Activated effector memory CD4-positive, alpha-beta T cell treated with anti-CD3 and anti-CD28 coated beads, Interleukin-2, amount 50 U/mL, for 16 hours (primary cell): ENCODE measurements around the gene NARF.
A peak's percentile ranks its signal among the peaks of the same experiment; 100 is the strongest.
"Not testable (repeated sequence)": the region's sequence is repeated elsewhere in the genome, so short reads cannot be mapped to it uniquely, and the experiment has no call there.

Source experiments
- DNase-seq: peaks from one replicate; pipeline ENCODE4 v3.0.0-alpha.2; 2020

The NARF gene

DNA sequence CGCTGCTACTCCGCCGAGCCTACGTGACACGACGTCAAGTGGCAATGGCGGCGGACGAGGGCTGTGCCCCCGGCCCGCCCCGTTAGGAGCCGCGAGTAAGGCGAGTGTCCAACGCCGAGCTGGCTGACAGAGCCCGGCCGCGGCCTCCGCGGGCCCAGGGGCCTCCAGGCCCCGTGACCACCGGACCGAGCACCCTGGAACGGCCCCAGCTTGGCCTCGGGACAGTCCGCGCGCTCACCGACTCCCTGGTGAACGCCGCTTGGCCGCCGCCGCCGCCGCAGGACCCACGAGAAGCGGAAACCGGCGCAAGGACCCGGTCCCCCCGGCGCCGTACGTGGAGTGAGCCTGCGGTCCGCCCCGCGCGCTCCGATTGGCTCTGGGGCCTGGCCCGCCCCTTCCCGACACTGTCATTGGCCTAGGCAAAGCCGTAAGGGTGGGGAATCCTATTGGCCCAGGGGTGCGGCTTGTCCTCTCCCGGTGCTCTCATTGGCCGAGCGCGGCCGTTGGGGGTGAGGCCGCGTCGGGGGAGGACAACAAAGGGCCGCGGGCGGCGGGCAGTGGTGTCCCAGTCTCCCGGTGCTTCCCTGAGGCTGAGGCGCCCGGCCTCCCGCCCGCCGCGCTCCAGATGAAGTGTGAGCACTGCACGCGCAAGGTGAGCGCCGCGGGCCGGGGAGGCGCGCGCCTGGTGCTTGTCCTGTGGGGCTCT, at the start of gene NARF:
NARF (plus strand) TSS at position 563 of the 706 bp plus-strand sequence; CDS start at position 626, 63 bp downstream.
- peak; percentile 99 for DNase-seq

DNA sequence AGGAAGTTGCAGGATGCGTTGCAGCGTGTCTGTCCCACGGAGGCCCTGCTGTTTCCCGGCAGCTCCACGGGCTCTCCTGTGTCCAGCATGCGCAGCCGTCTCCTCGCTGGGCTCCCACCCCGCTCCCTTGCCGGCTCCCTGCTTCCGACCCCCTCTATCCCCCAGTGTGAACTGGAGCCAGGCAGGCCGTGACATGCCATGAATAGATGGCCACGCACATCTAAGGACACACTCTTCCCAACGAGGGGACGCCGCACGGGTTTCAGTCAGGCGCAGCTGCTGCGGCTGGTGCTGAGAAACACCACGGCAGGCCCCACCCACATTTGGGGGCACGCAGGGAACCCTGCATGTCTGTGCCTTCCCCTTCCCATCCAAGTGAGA, 49.6 kb upstream of the NARF start:
- DNase-seq, result no peak

DNA sequence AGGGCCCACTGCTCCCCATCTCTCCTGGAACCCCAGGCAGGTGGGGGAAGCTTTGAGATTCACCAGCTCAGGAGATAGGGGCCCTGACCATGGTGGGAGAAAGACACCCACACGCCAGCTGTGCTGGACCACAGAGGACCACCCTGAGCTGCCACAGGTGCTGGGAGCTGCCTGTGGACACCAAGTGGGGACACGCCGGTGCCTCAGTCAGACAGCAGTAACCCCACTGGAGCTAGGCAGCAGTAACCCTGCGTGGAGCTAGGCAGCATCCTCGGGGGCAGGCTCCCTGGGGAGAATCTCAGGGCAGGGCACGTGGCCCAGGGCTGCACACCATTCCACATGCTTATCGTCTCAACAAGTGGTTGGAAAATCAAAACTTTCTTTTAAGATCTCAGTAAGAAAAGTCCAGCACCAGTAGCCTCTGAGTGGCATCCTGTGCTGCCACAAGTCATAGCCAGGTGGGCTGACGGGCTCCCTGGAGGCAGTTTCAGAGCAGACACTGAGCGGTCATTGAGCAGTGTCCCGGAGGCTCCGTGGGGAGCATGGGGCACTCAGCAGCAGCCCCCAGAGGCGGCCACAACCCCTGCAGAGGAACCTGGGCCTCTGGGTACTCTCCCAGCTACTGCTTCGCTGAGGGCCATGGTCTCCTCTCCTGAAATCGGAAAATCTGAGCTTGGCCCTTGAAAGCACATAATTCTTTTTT, 48.4 kb upstream of the NARF start:
- no peak for DNase-seq

DNA sequence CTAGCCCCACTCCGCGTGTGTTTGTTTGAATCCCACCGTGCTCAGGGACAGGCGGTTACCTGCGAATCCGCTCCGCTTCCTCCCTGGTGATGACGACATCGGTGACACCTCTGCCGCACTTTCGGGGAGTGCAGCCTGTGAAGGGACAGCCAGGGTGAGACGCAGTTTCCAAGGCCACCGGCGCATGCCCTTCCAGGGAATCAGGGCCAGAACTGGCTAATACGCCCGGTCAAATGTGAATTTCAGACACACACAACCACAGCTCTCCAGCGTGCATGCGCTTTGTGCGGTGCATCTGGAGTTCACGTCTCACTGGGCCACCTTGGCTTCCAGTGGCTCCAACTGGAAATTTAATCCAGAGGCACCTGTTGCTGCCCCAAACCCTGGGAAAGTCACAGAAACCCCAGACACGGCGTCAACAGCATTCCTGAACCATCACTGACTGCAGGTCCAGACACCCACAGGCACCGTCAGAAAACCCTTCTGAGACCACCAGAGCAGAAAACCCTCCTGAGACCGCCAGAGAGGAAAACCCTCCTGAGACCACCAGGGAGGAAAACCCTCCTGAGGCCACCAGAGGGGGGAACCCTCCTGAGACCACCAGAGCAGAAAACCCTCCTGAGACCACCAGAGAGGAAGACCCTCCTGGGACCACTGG, 47.0 kb upstream of the NARF start:
- DNase-seq, result no peak

DNA sequence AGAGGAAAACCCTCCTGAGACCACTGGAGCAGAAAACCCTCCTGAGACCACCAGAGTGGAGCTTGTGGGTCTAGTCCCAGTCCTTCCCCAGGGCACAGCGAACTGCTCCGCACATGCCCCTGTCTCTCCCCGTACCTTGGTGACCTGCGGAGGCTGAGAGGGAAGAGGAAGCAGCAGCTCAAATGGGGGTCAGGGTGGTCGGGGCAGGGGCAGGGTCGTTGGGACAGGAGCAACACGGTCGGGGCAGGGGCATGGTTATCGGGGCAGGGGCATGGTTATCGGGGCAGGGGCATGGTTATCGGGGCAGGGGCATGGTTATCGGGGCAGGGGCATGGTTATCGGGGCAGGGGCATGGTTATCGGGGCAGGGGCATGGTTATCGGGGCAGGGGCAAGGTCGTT, 46.5 kb upstream of the NARF start:
- DNase-seq, result not testable (repeated sequence)

DNA sequence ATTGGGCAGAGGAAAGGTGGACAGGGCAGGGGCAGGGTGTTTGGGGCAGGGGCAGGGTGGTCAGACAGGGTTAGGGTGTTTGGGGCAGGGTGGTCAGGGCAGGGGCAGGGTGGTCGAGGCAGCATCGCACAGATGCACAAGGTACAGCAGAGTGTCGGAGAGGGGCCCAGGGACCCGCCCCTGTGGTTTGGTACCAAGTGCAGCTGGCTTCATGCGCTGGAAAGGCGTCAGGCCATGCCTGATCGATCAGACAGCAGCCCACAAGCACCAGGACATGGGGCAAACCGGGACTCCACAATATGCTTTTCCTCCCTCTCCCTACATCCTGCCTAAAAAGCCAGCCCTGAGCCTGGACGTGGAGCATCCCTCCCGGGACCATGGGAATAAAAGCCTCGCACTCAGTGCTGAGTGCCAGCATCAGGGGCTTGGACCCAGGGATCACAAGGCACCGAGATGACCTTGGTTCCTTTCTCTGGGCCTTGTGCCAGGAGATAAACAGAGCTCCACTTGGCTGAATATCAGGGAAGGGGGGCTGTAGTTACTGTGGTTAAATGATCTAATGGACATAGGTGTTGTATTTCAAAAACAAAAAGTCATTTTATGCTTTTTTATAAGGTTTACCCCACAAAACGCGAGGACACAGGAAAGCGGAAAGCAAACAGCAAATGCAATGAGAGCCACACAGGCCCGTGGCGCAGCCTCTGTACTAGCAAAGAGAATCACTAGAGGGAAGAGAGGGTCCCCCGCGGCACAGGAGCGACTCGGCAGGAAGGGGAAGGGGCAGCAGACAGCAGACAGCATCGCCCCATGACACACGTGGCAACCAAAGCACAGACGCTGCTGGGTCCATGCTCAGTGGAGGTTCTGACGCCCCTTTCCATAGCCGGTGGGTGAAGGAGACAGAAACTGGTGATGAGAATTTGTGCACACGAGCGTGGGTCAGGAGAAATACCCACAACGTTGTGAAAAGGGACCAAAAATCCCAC, 45.7 kb upstream of the NARF start:
- DNase-seq, result no peak

DNA sequence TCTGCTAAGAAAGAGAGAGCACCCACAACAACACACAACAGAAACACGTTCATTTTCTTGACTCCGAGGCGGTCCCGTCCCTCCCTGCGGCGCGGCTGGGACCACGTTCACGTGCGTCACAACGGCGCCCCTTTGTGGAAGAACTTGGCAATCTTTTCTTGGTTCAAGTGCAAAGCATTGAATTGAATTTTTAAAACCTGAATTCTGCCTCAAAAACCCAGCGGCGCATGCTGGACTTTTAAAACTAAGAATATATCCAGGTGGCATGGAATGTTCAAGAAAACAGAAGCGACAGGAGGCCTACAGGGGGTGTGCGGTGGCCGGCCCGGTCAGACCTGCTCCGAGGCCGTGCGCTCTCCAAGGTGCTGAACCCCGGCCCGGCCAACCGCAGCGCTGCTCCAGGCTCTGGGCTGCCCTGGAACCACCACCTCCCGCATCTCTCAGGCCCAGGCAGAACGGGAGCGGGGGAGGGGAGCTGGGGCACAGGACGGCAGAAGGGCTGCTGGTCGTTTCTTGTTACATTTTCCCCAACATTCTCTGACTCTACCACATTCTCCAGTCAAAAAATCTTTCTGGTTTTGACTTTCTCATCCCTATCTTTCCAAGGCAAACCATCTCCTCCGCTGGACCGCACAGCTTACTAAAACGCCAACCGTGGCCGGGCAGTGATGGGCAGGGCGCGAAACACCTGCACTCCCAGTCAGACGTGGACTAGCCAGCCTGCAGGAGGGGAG, 43.8 kb upstream of the NARF start:
- peak; percentile 88 for DNase-seq

DNA sequence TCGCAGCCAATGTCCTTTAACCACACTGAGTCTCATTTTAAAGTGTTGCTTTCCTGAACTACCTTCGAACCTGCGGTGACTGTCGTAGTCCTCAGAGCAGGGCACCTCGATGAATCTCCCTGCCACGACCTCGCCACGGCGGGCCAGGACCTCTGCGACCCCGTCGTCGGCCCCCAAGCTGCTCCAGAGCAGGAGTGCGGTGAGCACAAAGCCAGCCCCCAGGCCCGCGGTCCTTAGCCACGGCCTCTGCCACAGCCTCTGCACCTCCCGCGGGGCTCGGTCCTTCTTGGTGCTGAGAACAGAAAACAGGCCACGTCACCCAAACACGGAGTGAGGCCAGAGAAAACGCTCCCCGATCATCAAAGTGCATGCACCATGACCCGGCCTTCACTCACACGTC, 43.2 kb upstream of the NARF start:
- no peak for DNase-seq

DNA sequence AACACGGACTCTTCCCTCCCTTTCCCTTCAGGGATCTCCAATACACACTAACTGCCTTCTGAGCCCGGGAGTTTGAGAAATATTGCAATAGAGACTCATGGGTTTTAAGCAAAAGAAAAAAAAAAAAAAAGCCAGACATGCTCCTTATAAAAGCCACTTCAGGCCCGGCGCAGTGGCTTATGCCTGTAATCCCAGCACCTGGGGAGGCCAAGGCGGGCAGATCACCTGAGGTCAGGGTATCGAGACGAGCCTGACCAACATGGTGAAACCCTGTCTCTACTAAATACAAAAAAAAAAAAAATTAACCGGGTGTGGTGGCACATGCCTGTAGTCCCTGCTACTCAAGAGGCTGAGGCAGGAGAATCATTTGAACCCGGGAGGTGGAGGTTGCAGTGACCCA, 42.8 kb upstream of the NARF start:
- no peak for DNase-seq

DNA sequence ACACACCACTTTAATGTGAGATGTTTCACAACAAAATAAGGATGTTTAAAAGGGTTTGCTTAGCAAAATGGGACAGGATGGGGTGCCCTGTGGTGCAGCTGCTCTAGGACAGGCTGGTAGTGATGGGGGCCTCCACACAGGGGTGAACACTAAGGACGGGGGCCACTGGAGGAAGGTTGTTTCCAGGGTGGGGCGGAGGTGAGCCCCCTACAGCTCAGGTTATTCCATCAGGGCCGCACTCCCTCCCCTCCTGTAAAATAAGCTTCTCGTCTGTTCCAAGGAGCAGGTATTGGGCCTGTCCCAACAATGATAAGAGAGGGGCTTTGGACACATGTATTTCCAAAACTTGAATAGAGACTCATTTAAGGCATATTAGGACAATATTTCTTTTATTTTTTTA, 42.3 kb upstream of the NARF start:
- DNase-seq, result no peak

DNA sequence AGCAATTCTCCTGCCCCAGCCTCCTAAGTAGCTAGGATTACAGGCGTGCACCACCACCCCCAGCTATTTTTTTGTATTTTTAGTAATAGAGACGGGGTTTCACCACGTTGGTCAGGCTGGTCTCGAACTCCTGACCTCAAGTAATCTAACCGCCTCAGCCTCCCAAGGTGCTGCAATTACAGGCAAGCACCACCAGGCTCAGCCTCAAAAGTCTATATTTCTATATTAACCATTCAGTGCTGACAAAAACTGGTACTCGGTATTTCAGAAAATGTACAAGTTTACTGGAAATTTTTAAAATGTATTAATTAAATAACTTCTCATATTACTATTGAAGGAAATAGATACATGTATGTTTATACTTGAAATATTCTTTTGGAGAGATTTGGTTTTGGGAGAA, 41.8 kb upstream of the NARF start:
- no peak for DNase-seq

DNA sequence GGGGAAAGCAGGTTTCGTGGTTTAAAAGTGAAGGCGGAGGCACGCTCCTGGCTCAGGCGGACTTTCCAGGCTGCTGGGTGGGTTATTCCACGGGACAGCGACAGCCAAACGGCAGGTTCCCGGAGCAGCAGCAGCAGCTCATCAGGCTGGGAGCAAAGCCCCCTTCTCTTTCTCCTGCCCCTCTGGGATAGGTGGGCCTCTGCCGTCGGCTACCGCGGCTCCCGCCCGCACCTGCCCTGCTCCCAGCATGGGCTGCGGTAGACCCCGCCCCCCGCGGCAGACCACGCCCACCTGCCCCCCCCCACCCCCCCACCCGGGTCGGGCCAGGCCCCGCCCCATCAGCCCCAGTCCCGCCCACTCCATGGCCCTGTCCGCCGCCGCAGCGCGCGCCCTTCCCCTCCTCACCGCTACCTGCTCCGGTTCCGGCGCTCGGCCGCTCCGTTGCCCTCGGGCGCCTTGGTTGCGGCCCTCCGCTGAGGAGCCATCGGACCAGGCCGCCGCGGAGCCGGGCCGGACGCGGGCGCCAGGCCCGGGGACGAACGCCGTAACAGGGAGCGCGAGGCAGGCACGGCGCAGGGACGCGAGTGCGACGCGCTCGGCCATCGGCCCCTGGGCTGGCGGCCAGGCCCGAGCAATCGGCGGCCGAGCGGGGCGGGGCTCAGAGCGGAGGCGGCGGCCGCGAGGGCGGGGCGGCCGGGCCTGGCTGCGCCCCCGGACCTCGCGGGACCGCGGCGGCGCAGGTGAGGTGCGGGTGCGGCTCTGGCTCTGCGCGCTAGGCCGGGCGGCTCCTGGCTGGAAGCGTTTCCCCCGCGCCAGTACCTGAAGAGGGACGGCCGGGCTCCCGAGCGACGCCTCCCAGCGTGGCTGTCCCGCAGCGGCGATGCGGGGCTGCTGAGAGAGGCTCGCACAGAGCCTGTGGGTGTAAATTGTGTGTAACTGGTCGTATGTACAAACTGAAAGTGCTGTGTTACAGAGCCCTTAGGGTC, 40.2 kb upstream of the NARF start, which contains the start of the genes HEXD and OGFOD3:
HEXD (plus strand) TSS at position 347 of the 986 bp plus-strand sequence. CDS start 1,453 bp downstream, outside the sequence.
OGFOD3 (minus strand) TSS at position 586 of the 986 bp plus-strand sequence; CDS start at position 485, 101 bp downstream.
- DNase-seq, result peak; percentile 95

DNA sequence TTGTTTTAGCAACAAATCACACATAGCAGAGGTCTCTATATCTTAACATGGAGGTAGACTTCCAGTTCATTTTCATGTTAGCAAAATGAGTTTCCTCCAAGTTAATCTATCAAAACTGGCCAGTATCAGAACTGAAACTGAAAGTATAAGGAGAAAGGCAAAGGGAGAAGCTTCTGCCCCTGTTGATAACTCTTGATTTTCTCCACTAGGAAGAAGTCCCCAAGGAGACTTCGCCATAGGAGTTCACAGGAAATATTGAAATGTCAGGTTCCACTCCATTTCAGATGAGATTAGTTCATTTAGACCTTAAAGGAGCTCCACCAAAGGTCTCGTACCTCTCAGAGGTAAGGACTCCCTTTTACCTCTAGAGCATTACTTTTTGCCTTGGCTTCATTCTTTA, 39.0 kb upstream of the NARF start:
- no peak for DNase-seq

DNA sequence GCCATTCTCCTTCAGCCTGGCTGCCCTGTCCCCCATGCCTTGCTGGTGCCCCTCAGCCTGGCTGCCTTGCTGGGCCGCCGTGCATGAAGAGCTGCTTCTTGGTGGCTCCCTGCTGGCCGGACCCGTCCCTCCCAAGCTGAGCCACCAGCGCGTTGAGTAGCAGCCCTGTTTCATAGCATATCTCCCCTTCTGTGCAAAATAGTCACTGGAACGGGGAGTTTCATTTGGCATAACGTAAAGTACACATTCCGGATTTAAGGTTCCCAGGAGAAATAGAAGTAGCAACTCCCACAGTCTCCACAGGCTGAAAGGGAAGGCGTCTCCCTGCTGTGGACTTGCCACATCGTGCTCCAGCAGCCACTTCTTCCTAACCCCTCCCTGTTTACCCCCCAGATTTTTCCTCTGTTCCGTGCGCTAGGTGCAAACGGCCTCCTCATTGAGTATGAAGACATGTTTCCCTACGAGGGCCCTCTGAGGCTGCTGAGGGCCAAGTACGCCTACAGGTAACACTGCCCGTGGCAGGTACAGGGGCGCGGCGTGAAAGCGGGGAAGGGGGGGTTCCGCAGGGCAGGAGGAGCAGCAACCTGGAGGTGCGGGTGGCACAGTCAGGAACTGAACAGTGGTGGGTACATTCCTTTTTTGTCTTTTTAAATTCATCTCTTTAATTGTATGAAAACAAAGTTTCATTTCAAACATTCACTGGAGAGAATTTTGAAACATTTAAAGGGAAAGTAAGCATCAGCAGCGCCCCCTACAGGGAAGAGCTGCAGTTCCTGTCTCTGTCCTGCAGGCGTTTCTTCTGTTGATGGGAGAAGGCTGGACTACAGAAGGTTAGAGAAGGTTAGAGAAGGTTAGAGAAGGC, 34.3 kb upstream of the NARF start:
- DNase-seq, result peak; percentile 84

DNA sequence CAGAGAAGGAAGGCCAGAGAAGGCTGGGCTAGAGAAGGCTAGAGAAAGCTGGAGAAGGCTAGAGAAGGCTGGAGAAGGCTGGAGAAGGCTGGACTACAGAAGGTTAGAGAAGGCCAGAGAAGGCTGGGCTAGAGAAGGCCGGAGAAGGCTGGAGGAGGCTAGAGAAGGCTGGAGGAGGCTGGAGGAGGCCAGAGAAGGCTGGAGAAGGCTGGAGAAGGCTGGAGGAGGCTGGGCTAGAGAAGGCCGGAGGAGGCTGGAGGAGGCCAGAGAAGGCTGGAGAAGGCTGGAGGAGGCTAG, 33.7 kb upstream of the NARF start:
- DNase-seq, result no peak

DNA sequence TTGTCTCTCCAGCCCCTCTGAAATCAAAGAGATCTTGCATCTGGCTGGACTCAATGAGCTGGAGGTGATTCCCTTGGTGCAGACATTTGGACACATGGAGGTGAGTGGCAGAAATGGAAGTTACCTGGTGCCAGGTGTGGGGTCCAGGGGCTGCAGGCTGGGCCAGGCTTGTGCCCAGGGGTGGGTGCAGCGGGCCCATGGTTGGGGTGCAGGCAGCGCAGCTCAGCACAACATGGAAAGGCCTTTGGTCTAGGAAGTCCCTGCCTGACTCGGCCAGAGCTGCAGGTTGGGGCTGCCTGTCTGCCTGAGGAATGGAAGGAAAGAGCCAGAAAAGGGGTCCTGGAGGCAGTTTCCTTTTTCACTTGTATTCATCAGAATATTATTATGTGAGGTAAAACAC, 30.0 kb upstream of the NARF start:
- no peak for DNase-seq

DNA sequence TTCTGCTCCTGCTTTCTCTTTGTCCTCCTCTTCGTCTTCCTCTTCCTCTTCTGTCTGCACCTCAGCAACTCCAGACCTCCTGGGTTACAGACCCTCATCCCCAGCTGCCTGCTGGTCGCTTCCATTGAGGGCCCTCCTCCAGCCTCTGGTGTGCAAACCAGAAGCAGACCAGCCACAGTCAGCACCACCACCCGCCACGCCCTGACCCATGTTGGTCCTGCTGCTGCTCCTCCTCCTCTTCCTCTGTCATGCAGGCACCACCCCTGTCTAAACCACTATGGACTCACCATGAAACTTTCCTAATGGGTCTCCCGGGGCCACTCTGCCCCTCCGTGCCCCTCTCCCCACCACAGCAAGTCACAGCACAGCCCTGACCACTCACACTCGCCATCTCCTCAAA, 28.7 kb upstream of the NARF start:
- no peak for DNase-seq

DNA sequence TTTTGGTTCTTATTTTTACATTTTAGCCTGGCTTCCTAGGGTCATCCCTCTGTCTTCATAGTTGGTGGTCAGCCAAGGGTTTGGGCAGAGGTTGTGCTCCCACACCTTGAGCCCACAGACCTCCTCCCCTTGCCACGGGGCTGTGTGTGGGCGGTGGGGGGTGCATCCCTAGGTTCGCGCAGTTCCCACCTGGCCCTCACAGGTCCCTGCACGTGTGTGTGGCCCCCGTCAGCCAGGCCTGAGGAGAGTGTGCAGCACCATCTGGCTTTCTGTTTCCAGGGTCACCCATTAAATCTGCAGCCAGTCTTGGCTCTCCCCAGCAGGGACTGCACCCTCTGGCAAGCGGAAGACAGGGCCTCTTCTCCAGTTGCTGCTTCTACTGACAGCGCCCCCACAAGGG, 26.5 kb upstream of the NARF start:
- DNase-seq, result no peak

DNA sequence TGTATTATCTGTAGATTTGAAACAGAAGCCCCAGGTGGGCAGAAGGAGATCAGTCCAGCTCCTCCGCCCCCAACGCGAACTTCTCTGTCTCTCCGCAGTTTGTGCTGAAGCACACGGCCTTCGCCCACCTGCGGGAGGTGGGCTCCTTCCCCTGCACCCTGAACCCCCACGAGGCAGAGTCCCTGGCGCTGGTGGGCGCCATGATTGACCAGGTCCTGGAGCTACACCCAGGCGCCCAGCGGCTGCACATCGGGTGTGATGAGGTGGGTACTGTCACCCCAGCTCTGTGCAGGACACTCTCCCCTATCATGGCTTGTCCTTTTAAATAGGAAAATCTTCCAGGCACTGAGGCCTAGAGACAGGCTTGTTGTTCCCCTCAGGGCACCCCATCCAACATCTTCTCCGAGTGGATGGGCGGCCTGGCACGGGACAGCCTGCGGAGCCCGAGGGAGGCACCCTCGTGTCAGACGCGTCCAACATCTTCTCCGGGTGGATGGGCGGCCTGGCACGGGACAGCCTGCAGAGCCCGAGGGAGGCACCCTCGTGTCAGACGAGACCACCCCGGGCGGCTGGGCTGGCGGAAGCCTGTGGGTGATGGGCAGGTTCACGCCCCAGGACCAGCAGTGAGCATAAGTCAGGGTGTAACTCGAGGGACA, 24.9 kb upstream of the NARF start:
- no peak for DNase-seq
